ENCODE data around the gene FLNB. TPM values are rescaled to one million over a fixed set of nuclear protein-coding genes. Genes with fewer than 3 reads are reported as not detected.

Gene FLNB
- total and polyA plus RNA-seq, 2 of the 4 experiments (the other 2 are of a cell fraction), result 78.0 to 136 TPM

DNA sequence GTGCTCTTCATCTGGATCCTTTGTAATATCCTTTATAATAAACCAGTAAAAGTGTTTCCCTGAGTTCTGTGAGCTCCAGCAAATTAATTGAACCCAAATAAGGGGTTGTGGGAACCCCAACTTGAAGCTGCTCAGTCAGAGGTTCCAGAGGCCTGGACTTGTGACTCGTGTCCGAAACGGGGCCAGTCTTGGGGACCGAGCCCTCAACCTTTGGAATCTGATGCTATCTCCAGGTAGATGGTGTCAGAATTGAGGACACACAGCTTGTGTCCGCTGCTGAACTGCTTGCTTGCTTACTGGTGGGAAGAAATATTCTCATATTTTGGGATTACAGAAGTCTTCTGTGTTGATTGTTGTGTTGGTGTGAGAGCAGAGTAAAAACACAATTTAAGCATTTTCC is 39.7 kb upstream of the FLNB start:
- Histone ChIP-seq H4K20me1 (ENCODE audit: insufficient read depth, low read length) (no peaks in the 10 kb centered on the region), H3K14ac (replicated peaks; ENCODE audit: low read depth, low read length) (0 out of 2 replicates have a peak overlapping the region, but pooled peaks have one; percentile 32), H3K4me1 (ENCODE audit: control insufficient read depth, insufficient read depth, low read length) (peaks cover 13% of the 10 kb centered on the region), H4K8ac (ENCODE audit: low read depth in 2 of 2, low read length in 2 of 2) (peak overlapping the region in 1 of 2 experiments; percentile 48; a peak in 1 of 4 replicates), H2AK9ac (replicated peaks; ENCODE audit: low read depth, low read length, poor library complexity) (peak overlapping the region; percentile 7), H2BK15ac (ENCODE audit: low read depth, low read length) (peak overlapping the region; percentile 87), H3K23ac (ENCODE audit: low read depth, low read length) (no peak overlapping the region), H2AFZ (replicated peaks; ENCODE audit: low read length, poor library complexity) (no peak overlapping the region), H3K18ac (ENCODE audit: low read depth, low read length) (no peak overlapping the region), H4K5ac (ENCODE audit: low read depth, low read length) (no peak overlapping the region), H2BK20ac (ENCODE audit: low read depth, low read length) (peak overlapping the region; percentile 8; the same call in 1 of the 2 replicates), H3K27ac (ENCODE audit: insufficient read depth, low read length) (no peak overlapping the region), H3K4me2 (ENCODE audit: low read depth, low read length) (no peak overlapping the region), H2BK5ac (ENCODE audit: low read depth, low read length, poor library complexity, severe bottlenecking) (peak overlapping the region; percentile 21), H3K79me1 (ENCODE audit: low read depth in 1 of 2, low read length in 2 of 2) (0 out of 4 replicates have a peak, but pooled peaks cover 0 to 3% of the 10 kb centered on the region in 2 experiments), H2AK5ac (ENCODE audit: low read depth, low read length) (peak overlapping the region; percentile 88), H3K4me3 (ENCODE audit: insufficient read depth, low read depth, low read length) (no peak overlapping the region), H3K56ac (ENCODE audit: extremely low read depth, insufficient read depth, low read length) (no peak overlapping the region), H4K91ac (ENCODE audit: insufficient read depth, low read depth, low read length) (no peak overlapping the region), H3K27me3 (ENCODE audit: control insufficient read depth, insufficient read depth, low read length) (no peaks in the 10 kb centered on the region), H3K9me3 (ENCODE audit: control insufficient read depth, insufficient read depth, low read length) (no peaks in the 10 kb centered on the region), H3K36me3 (ENCODE audit: control insufficient read depth, insufficient read depth, low read length) (no peaks in the 10 kb centered on the region), H2BK120ac (ENCODE audit: low read depth, low read length) (peak overlapping the region; percentile 85), H3K9ac (ENCODE audit: low read depth, low read length) (no peak overlapping the region), H3K9me1 (ENCODE audit: insufficient read depth, low read length) (peaks cover 6% of the 10 kb centered on the region), H3K4ac (ENCODE audit: low read depth, low read length) (peak overlapping the region; percentile 72; the same call in 1 of the 2 replicates)
- ATAC-seq (ENCODE audit: low read depth) (no peak), DNase-seq (no peak)
- ChIA-PET POLR2A (ENCODE audit: unreplicated experiment) (no interaction called here), CTCF (no interaction called here)
- in situ Hi-C loops (cut with MboI; ENCODE audit: low sequenced_read_pairs) (no loop called here), dilution Hi-C loops (cut with HindIII; ENCODE audit: low sequenced_read_pairs, unreplicated experiment) (no loop called here), intact Hi-C loops (cut with micrococcal nuclease) (no loop called here)
- no TSS peak for BruUV-seq (replicated peaks)
- TF ChIP-seq BHLHE40 (IDR thresholded peaks at IDR 0.05; ENCODE audit: low read depth, low read length), result no peak
- TF ChIP-seq, protein P1, sequence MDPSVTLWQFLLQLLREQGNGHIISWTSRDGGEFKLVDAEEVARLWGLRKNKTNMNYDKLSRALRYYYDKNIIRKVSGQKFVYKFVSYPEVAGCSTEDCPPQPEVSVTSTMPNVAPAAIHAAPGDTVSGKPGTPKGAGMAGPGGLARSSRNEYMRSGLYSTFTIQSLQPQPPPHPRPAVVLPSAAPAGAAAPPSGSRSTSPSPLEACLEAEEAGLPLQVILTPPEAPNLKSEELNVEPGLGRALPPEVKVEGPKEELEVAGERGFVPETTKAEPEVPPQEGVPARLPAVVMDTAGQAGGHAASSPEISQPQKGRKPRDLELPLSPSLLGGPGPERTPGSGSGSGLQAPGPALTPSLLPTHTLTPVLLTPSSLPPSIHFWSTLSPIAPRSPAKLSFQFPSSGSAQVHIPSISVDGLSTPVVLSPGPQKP (IDR thresholded peaks at IDR 0.05; ENCODE audit: borderline replicate concordance, low read depth, low read length), result no peak
- TF ChIP-seq FOS (IDR thresholded peaks at IDR 0.05; ENCODE audit: low read depth, low read length), result no peak
- TF ChIP-seq POLR2A (IDR thresholded peaks at IDR 0.05; ENCODE audit: low read depth, low read length), result no peak
- TF ChIP-seq CEBPB (IDR thresholded peaks at IDR 0.05; ENCODE audit: low read depth, low read length), result no peak
- TF ChIP-seq CHD1 (IDR thresholded peaks at IDR 0.05; ENCODE audit: low read depth, low read length), result no peak
- TF ChIP-seq SMC3 (IDR thresholded peaks at IDR 0.05; ENCODE audit: low read depth, low read length), result no peak
- TF ChIP-seq MAZ (IDR thresholded peaks at IDR 0.05; ENCODE audit: borderline replicate concordance, low read depth, low read length), result no peak
- TF ChIP-seq RFX5 (IDR thresholded peaks at IDR 0.05; ENCODE audit: low read depth, low read length), result no peak
- no peak for TF ChIP-seq MXI1 (IDR thresholded peaks at IDR 0.05; ENCODE audit: borderline replicate concordance, low read depth, low read length)
- TF ChIP-seq, protein P2, sequence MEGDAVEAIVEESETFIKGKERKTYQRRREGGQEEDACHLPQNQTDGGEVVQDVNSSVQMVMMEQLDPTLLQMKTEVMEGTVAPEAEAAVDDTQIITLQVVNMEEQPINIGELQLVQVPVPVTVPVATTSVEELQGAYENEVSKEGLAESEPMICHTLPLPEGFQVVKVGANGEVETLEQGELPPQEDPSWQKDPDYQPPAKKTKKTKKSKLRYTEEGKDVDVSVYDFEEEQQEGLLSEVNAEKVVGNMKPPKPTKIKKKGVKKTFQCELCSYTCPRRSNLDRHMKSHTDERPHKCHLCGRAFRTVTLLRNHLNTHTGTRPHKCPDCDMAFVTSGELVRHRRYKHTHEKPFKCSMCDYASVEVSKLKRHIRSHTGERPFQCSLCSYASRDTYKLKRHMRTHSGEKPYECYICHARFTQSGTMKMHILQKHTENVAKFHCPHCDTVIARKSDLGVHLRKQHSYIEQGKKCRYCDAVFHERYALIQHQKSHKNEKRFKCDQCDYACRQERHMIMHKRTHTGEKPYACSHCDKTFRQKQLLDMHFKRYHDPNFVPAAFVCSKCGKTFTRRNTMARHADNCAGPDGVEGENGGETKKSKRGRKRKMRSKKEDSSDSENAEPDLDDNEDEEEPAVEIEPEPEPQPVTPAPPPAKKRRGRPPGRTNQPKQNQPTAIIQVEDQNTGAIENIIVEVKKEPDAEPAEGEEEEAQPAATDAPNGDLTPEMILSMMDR (conservative IDR thresholded peaks at IDR 0.05; ENCODE audit: low read depth, low read length), result no peak
- TF ChIP-seq RCOR1 (IDR thresholded peaks at IDR 0.05; ENCODE audit: insufficient replicate concordance, low read length), result no peak
- TF ChIP-seq NFE2L2 (IDR thresholded peaks at IDR 0.05; ENCODE audit: low read depth, low read length), result no peak
- no peak for TF ChIP-seq RAD21 (IDR thresholded peaks at IDR 0.05; ENCODE audit: low read length)
- TF ChIP-seq MAFK (IDR thresholded peaks at IDR 0.05; ENCODE audit: low read depth, low read length), result no peak
- 100% methylated on average over 2 of the region's 5 CpGs; no CpG with 5 or more reads in 1 of the 2 experiments for WGBS, 2 experiments (ENCODE audit: extremely low coverage in 2 of 2, insufficient read length in 1 of 2)
